ENCODE measurements around the gene C5orf22.
"Not testable (repeated sequence)": the region's sequence is repeated elsewhere in the genome, so short reads cannot be mapped to it uniquely, and the experiment has no call there.

Gene C5orf22

DNA sequence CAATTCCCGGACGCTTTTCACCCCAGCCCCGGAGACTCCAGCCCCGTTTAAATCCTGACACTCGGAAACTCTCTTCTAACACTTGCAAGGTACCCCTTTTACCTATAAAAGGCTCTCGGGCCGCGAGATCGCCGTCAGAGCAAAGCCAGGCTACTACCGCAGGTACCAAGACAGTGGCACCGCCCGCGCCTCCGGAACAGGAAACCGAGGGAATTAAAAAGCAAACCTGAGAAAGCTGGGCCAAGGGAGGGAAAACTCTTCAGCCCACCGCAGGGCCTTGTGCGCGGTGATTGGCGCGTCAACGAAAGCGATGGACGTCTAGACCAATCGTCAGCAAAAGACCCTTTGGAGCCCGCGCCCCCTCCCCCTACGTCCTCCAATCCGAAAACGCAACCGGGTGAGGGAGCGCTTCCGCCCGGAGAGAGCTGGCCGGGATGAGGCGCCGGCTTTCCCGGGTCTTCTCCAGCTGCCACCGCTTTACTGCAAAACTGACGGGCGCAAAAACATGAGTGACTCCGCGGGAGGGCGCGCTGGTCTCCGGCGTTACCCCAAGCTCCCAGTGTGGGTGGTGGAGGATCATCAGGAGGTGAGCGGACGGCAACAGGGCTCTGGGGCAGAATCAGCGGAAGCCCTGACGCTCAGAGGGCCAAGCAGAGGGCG lies at the start of gene C5orf22, which contains the start of gene DROSHA:
Gene C5orf22, plus strand, starts transcription at position 414 of the 660 bp plus-strand sequence. Its CDS starts 92 bp downstream, at position 506.
Gene DROSHA, minus strand, starts transcription at position 206 of the 660 bp plus-strand sequence. CDS start 3,034 bp downstream, outside the sequence.
- DNase-seq (ENCODE audit: low spot score), result peak; percentile 97

DNA sequence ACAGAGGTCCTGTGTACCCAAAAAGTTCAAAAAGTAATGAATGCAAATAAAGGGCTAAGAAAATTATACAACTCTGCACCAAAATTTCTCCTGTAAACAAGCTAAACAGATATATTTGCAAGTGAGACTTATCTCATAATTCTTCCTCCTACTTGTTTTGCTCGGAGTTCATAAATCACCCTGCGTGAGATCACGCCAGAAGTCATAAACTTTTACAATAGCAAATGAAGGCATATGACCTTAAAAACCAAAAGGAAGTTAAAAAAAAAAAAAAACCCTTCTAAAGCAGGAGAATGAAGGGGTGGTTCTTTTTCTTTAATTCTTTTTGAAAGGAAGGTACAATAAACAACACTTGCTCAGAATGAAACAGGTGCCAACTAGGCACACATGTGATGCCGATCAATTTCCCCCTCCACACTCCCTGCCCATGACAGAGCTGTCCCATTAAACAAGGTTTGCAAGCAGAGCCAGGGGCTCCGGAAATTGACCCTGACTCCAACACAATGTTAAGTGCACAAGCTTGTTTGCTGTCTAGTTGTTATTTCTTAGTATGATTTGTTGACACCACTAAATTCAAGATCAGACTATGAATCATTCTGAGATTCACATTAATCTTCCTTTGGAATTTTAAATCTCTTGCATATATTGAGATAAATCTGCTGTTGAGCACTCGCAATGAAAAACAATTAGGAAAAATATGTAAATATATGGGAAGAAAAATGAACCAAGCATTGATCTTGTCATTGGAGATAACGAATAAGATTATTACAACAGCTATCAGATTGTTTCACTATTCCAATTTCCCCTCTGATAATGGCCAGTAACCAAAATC lies 46.5 kb upstream of the C5orf22 start:
- DNase-seq (ENCODE audit: low spot score), result no peak

DNA sequence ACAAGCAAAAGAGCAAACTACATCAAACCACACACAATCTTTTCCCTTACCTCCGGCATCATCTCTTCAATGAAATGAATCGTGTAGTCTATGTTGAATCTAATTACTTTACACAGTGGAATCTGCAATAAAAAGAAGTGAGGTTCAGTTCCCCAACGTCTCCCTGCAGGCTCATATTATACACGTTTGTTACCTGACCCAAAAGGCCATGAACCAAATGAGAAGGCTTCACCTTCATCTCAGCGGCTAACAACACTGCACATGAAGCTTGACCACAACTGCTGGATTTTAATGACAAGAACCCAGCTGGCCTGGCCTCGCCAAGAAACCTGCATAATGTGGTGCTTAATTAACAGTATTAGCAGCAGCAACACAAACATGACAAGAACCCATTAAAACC lies 45.7 kb upstream of the C5orf22 start:
- DNase-seq (ENCODE audit: low spot score), result no peak

DNA sequence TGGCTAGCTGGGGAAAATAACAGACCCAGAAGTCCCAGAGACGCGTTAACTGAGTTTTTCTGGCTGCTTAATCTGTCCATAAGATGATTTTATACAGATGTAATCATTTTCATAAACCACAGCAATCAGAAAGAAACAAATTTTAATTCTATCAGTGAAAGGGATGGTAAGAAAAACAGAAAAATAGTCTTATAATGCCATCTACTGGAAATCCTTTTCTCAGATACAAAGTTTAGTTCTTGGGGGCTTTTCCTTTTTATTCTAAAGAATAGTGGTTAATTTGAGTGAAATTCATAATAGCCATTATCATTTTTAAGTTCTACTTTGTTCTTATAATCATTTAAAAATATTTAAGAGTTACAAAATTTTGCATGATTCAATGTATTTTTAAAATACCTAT lies 44.6 kb upstream of the C5orf22 start:
- no peak for DNase-seq (ENCODE audit: low spot score)

DNA sequence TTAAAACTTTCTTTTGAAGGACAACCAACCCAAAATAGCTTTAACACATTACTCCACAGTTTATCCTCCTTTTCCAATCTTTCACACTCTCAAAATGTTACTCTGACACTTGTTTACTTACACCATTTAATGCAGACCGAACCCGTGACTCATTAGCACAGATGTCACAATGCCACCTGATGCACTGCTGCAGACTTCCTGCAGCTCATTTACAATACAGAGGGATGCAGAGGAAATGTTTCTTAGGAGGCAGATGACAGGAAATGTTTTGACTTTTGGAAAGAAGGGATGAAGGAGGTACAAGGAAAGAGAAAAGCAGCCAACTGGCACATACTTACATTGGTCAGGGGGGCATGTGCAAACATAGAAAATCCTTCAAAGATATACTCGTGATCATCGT lies 39.2 kb upstream of the C5orf22 start:
- DNase-seq (ENCODE audit: low spot score), result no peak

DNA sequence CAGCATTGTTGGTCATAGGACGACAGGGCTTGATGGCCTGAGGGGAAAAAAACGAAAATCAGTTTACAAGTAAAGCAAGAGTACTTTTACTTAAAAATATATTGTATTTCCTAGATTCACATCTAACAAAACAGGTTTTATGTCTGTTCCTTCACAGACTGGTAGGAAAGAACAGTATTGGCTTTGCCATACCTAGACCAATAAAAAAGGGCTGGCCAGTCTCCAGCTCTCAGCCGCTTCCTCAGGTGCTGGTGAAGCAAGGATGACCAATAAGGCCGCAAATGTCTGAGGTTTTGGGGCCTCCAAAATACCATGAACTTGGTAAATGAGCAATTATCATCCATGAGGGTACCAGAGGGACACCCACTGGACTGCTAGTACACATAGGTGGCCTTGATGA lies 36.8 kb upstream of the C5orf22 start:
- no peak for DNase-seq (ENCODE audit: low spot score)

DNA sequence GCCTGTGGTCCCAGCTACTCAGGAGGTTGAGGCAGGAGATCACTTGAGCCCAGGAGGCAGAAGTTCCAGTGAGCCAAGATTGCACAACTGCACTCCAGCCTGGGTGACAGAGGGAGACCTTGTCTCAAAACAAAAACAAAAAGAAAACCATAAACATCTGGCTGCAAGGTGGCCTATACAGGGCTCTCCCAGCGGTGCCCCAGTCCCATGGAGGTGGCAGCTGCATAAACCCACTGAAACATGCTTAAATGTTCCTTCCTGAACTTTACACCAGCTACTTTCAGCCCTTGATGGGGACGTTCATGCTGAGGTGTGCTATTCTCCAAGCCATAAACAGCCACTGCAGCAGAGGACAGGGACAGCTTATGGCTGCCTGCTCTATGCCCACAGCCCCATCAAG lies 35.8 kb upstream of the C5orf22 start:
- no peak for DNase-seq (ENCODE audit: low spot score)

DNA sequence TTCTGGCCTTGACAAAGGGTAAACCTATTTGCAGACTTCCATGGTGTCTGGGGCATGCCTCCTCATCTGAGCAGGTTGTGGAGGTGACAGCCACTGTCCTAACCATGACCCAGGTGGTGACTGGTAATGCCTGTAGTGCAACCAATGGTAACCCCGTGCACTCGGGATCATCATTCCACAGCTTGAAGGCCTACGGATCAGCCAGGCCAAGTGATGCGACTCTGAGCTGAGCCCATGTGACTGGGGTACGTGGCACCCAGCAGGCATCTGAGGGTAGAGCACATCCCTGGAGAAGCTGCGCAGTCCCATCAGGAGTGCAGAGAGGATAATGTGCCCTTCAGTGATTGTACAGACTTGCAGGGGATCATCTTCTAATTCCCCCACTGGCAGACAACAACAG lies 35.2 kb upstream of the C5orf22 start:
- DNase-seq (ENCODE audit: low spot score), result no peak

DNA sequence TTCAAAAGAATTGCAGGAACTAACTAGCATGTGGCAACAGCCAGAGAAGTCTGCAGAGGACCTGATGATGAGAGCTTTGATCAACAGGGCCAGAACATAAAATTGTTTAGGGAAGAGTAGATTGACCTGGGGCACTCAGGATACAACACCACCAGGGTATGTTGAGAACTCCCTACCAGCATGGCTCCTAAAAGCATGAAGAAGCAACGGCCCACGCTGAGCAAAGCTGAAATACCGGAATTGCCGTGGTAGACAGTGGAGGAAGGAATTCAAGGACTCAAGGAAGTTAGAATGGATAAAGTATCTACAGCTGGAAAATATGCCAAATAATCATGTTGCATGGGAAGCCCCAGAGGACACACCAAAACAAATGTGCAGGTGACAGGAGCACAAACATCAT lies 31.8 kb upstream of the C5orf22 start:
- no peak for DNase-seq (ENCODE audit: low spot score)

DNA sequence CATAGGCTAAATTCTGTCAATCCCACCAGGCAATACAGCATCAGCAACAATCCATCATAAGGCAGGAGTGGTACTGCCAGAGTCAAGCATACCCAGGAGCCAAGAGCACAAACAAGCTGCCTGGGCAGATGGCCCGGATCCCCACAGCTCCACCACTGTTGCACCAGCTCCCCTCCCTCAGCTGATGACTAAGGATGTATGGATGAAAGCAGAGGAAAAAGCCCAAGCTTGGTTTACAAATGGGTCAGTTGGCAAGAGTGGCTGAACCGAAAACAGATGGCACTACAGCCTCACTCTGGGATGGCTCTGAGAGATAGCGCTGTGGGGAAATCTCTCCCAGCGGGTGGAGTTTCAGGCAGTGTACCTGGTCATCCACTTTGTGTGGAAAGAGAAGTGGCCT lies 29.6 kb upstream of the C5orf22 start:
- no peak for DNase-seq (ENCODE audit: low spot score)

DNA sequence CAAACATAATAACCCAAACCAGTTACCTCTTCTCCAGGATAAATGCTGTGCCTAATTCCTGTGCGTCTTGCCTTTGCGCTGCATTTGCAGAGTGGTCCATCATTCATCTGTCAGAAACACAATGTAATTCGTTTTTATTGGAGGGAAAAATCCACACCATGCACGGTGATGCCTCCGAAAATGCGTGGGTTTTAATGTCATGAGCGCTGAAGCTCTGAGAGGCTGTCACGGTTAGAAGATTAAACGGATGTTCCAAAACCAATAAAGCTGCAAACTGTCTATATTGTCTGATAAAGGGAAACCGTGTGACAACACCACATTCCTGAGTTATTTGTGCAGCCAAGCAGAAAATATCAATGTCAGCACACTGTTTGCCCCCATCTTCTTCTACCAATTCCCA lies 27.6 kb upstream of the C5orf22 start:
- DNase-seq (ENCODE audit: low spot score), result no peak

DNA sequence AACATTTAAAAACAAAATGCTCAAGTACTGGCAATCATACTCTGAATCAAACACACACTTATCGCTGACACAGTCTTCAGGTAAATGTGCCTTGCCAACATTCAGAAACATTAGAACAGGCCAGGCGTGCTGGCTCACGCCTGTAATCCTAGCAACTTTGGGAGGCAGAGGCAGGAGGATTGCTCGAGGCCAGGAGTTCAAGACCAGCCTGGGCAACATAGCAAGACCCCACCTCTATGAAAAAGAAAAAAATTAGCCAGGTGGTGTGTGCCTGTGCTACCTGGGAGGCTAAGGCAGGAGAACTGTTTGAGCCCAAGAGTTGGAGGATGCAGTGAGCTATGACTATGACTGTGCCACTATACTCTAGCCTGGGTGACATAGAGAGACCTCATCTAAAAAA lies 20.8 kb upstream of the C5orf22 start:
- DNase-seq (ENCODE audit: low spot score), result no peak

DNA sequence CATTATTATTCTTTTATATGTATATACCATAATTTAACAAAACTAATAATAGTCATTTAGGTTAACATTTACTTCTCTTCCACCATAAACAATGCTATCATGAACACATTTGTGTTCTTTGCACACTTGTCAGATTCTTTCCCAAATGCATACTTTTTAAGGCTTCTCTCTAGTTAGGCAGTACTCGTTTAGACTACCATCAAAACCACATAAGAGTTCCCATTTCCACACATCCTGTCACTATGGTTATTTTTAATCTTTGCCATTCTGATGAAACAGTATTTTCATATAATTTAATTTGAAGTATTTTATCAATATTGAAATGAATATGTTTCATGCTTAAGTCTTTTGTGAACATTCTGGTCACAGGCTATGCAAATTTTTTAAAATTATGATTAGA lies 15.3 kb upstream of the C5orf22 start:
- no peak for DNase-seq (ENCODE audit: low spot score)

DNA sequence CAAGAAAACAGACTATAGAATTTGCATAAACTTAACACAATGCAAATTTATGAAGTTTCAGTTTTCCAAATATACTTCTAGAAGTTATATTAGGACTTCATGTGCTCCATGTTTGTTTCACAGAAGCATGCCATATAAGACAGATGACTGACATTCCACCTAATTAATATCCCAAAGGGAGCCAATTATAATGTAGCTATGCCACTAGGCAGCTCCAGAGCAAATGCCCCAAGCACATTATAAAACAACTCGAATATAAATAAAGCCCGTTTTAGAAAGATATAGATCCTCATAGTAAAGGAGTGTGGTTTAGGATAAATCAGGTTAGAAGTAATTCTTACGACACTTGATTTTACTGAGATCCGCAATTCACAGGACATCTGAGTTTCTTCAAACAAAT lies 9.1 kb upstream of the C5orf22 start:
- no peak for DNase-seq (ENCODE audit: low spot score)

DNA sequence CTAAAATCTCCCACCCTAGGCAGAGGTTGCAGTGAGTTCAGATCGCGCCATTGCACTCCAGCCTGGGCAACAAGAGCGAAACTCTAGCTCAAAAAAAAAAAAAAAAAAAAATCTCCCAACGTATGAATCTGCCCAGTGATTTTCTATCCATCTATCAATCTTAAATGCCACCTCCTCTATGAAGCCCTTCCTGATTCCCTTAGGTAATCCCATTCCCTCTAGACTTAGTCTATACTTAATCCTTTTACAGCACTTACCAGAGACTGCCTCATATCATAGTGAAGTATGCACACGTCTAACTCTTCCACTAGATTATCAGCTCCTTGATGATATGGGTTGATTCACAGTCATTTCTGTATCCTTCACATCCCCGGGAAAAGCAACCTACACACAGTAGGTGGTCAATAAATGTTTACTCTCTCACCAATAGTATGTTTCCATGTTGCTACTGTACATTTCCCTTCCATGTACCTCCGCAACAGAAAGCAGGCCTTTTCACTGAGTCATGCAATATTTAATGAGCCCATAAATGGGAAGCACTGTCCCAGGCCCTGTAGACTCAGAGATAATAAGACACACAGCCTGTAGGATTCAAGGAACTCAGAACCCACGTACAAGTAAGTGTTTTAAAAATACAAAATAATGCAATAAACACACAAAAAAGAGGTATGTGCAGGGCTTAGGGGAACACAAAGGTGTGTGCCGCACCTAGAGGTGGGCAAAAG lies 1.4 kb upstream of the C5orf22 start:
- DNase-seq (ENCODE audit: low spot score), result no peak

DNA sequence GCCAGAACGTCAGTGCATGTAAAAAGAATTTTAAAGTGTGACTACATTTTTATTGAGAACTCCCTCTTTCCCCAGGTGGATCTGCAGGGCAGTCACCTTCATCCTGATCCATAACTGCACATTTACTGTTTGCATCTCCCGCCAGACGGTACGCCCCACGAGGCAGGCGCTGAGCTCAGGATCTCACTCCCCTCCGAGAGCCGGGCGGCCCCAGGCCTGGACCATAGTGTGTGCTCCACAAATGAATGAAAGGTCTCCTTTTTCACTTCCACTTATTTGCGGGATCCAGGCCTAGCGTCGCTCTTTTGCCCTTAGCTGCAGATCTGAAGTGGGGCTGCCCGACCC lies 586 bp upstream of the C5orf22 start:
- DNase-seq (ENCODE audit: low spot score), result peak; percentile 68

DNA sequence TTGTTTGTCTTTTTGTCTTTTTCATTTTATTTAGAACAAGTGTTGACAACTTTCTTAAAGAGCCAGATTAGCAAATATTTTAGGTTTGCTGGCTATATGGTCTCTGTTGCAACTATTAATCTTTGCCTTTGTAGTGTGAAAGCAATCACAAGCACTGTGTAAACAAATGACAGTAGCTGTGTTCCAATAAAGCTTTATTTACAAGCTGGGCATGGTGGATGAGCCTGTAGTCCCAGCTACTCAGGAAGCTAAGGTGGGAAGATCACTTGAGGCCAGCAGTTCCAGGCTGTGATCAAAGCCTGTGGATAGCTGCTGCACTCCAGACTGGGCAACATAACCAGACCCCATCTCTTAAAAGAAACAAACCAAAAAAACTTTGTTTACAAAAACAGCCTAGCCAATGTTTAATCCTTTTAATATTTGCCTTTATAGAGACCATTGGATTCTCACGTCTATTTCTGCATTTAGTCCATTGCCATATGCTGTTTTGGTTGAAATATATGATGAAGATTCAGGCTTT lies 2.5 kb downstream of the C5orf22 start:
- no peak for DNase-seq (ENCODE audit: low spot score)

DNA sequence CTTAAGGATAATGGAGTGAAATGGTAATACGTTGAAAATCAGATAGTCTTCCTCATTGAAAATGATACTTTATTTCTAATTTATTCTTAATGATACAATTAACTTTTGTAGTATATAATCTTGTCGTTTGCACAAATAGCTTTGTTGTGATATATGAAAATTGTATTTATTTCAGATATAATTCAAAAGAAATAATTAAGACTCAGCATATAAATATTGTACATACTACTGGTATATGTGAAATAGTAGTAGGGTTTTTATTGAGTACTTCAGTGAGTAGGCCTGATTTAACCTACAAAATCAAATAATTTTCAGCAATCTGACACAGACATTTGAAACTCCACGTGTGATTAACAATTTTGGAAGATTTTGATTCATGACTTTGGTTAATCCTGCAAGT lies 4.8 kb downstream of the C5orf22 start:
- DNase-seq (ENCODE audit: low spot score), result no peak

DNA sequence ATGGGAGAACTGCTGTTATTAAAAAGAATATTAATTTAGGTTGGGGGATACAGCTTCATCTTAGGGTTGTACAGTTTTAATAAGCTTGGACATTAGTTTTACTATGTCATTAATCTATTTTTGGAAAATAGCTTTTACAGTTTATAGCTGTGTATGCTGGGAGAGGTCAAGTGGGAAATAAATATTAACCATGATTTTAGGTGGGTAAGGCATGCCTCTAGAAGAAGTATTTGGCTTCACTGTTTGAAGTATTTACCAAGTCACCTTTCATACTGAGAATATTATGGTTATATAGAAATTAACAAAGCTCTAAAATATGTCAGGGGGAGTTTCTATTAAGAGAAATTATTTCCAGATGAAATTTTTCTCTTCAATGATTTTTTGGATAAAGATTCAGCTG lies 5.2 kb downstream of the C5orf22 start:
- DNase-seq (ENCODE audit: low spot score), result no peak

DNA sequence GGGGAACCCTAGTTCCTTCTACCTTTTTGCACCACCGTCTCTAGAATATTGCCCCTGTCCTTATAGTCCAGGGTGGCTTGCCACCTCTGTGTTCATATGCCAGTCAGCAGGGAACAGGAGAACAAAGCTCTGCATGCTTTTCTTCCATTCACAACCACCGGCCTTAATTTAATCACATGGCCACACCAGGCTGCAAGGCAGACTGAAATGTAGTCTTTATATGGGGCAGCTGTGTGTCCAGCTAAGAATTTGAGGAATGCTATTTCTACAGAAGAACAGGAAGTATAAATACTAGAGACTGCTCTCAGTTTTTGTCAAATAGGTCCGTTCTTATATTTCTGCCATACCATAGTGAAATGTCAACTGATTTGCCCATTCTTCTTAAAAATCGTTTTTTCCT lies 5.8 kb downstream of the C5orf22 start:
- DNase-seq (ENCODE audit: low spot score), result no peak

DNA sequence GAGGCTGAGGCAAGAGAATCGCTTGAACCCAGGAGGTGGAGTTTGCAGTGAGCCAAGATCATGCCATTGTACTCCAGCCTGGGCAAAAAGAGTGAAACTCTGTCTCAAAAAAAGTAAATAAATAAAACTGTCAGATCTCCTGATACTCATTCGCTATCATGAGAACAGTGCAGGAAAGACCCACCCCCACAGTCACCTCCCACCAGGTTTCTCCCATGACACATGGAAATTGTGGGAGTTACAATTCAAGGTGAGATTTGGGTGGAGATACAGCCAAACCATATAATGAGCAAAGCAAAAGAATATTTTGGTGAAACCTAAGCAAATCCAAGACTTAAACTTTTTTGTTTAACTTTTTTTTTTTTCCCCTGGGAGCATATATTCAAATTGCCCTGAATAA lies 17.0 kb downstream of the C5orf22 start:
- not testable (repeated sequence) for DNase-seq (ENCODE audit: low spot score)

DNA sequence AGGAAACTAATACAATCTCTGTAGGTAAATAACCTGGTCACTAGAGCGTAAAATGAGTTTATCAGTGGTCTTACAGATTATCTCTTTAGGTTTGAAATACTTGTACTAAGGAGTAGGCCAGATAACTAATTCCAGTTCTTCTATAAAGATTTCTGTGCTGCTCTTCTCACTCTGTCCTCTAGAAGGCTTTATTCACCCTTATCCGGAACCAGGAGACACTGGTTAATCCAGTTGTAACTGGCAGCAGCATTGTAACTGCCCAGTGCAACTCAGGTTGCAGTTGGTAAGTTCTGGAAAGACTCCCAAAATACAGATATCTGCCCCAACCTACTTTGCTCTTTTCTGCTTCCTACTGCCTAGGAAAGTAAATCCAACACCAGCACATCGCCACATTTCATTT lies 19.8 kb downstream of the C5orf22 start:
- DNase-seq (ENCODE audit: low spot score), result no peak

DNA sequence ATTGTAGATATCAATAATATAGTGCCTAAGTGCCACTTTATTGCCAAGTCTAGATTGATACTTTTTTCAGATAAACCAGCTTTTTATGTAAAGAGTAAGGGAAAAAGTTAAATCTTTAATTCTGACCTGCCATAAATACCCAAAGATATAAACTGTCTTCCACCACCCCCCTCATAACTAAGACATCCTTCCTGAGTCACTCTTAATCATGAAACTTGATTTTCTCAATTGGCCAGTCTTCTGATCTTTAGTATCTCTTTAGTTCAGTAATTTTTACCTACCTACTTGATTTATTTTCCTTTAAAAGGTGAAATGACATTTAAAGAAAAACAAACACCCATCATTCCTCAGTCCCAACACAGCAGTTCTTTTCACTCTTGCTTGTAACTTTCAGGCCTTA lies 21.8 kb downstream of the C5orf22 start:
- no peak for DNase-seq (ENCODE audit: low spot score)

Measured in AG20443 (cell line).